HL-60 (cell line): Measurements from ENCODE around the gene ACOX3.

Experiments
- CTCF ChIP-seq: IDR thresholded peaks from one replicate; pipeline ENCODE4 v1.5.1; 2011; ENCODE audit warnings: low read length, control low read depth, inconsistent platforms; ENCODE audit not compliant: insufficient read depth
- POLR2AphosphoS5 ChIP-seq: IDR thresholded peaks from 2 replicates; pipeline ENCODE4 v1.6.1; 2012; ENCODE audit warnings: low read depth

- no peak for TF ChIP-seq POLR2AphosphoS5
- no peak for TF ChIP-seq CTCF
These were observed 28.2 kb downstream of the ACOX3 start for GRCh38 chr4:8412288-8412687.
